SK-N-SH treated with all-trans-retinoic acid at 6 μM for 48 hours (cell line): ENCODE measurements around the gene JUND.

Source experiments
- BACH2 ChIP-seq: fragments of 250-450 bp; sonication (Bioruptor Pico); IDR thresholded peaks from 2 replicates; pipeline ENCODE4 v1.9.0; 2021; ENCODE audit warnings: mild to moderate bottlenecking, borderline replicate concordance
- CREB5 ChIP-seq: fragments of 250-450 bp; sonication (Bioruptor Pico); IDR thresholded peaks from 2 replicates; pipeline ENCODE4 v1.5.1; 2020; ENCODE audit warnings: low read depth, mild to moderate bottlenecking, moderate library complexity
- ESRRG ChIP-seq: fragments of 250-450 bp; sonication (Bioruptor Pico); IDR thresholded peaks from 2 replicates; pipeline ENCODE4 v1.6.1; 2021; ENCODE audit warnings: mild to moderate bottlenecking
- ISL1 ChIP-seq: fragments of 250-450 bp; sonication (Bioruptor Pico); IDR thresholded peaks from 2 replicates; pipeline ENCODE4 v2.1.2; 2022; ENCODE audit warnings: mild to moderate bottlenecking, moderate library complexity
- PPARA ChIP-seq: fragments of 250-450 bp; sonication (Bioruptor Pico); IDR thresholded peaks from 2 replicates; pipeline ENCODE4 v1.5.0; 2020; ENCODE audit warnings: mild to moderate bottlenecking, borderline replicate concordance
- RARB ChIP-seq: fragments of 250-450 bp; sonication (Bioruptor Pico); IDR thresholded peaks from 2 replicates; pipeline ENCODE4 v1.8.0; 2021; ENCODE audit warnings: mild to moderate bottlenecking, moderate library complexity
- SNAI2 ChIP-seq: fragments of 250-450 bp; sonication (Bioruptor Pico); IDR thresholded peaks from 2 replicates; pipeline ENCODE4 v1.5.0; 2020; ENCODE audit warnings: mild to moderate bottlenecking, moderate library complexity
- TCF4 ChIP-seq: fragments of 250-450 bp; sonication (Bioruptor Pico); IDR thresholded peaks from 2 replicates; pipeline ENCODE4 v1.8.0; 2021; ENCODE audit warnings: mild to moderate bottlenecking, moderate library complexity, borderline replicate concordance
- ZFP3 ChIP-seq: fragments of 250-450 bp; sonication (Bioruptor Pico); IDR thresholded peaks from 2 replicates; pipeline ENCODE4 v1.5.0; 2020; ENCODE audit warnings: mild to moderate bottlenecking, moderate library complexity
- ZNF8 ChIP-seq: fragments of 450-650 bp; formaldehyde crosslinking; IDR thresholded peaks from 2 replicates; pipeline ENCODE4 v1.5.0; 2020; ENCODE audit warnings: mild to moderate bottlenecking, moderate library complexity
- TF ChIP-seq, protein P1 (sequence below): fragments of 250-450 bp; sonication (Bioruptor Pico); IDR thresholded peaks from 2 replicates; pipeline ENCODE4 v1.8.0; 2020; ENCODE audit warnings: mild to moderate bottlenecking, moderate library complexity, borderline replicate concordance

GRCh38 chr19:18309525-18310064 is 28.2 kb upstream of the JUND start:
- TF ChIP-seq ZFP3 (CRISPR knock-in tag) = no peak
- TF ChIP-seq TCF4 (CRISPR knock-in tag) = no peak
- TF ChIP-seq CREB5 = no peak
- TF ChIP-seq ISL1 = no peak
- no peak for TF ChIP-seq ZNF8 (CRISPR knock-in tag)
- TF ChIP-seq, protein P1, sequence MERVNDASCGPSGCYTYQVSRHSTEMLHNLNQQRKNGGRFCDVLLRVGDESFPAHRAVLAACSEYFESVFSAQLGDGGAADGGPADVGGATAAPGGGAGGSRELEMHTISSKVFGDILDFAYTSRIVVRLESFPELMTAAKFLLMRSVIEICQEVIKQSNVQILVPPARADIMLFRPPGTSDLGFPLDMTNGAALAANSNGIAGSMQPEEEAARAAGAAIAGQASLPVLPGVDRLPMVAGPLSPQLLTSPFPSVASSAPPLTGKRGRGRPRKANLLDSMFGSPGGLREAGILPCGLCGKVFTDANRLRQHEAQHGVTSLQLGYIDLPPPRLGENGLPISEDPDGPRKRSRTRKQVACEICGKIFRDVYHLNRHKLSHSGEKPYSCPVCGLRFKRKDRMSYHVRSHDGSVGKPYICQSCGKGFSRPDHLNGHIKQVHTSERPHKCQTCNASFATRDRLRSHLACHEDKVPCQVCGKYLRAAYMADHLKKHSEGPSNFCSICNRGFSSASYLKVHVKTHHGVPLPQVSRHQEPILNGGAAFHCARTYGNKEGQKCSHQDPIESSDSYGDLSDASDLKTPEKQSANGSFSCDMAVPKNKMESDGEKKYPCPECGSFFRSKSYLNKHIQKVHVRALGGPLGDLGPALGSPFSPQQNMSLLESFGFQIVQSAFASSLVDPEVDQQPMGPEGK (CRISPR knock-in tag) = no peak
- no peak for TF ChIP-seq BACH2 (CRISPR knock-in tag)
- TF ChIP-seq PPARA (CRISPR knock-in tag) = no peak
- no peak for TF ChIP-seq SNAI2
- no peak for TF ChIP-seq ESRRG (CRISPR knock-in tag)
- TF ChIP-seq RARB (CRISPR knock-in tag) = no peak
